HG03103 (cell line): ENCODE data around the gene TRIM28.
"Not testable (repeated sequence)": the region's sequence is repeated elsewhere in the genome, so short reads cannot be mapped to it uniquely, and the experiment has no call there.

ENCODE experiments used
- ATAC-seq: cut with Tn5 transposase; IDR thresholded peaks from one replicate; pipeline ENCODE4 v1.9.1; 2021; ENCODE audit warnings: low read depth; ENCODE audit not compliant: unreplicated experiment

The TRIM28 gene

DNA sequence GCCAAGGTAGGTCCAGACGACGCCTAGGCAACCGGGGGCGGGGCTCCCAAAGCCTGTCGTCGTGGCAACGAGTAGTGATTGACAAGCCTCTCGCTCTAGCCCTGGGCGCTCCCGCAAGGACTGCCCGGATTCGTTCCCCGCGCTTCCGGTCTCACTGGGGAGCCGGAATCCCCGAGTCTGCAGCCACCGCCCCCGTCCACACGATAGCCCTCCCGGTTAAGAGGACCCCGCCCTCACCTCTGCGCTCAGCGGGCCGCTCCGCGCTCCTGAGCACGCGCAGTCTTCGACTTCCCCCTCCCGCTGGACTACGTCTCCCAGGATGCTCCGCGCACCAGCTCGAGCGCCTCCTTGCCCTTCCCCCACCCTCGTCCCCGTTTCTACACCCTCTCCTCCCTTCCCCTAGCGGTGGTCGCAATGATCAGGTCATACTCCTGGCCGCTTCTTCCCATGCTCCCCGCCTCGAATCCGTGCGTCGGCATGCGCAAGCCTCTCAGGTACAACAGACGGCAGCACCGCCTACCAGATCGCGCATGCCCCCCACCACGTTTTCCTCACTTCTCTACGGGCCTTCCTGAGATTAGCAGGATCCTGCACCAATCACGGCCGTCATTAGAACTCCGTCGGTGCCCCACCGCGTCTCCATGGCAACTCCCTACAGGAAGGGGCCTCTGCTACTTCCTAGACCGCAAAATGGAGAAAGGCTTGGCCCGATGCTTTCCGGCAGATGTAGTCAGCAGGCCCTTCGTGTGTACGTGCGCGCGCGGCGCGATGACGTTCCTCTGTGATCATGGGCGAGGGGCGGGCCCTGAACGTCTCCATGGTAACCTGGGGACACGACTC is 29.2 kb downstream of the TRIM28 start, which contains the start of gene MZF1:
MZF1 (minus strand) TSS at position 518 of the 840 bp plus-strand sequence. CDS start 1,946 bp downstream, outside the sequence.
- peak; percentile 46 for ATAC-seq

DNA sequence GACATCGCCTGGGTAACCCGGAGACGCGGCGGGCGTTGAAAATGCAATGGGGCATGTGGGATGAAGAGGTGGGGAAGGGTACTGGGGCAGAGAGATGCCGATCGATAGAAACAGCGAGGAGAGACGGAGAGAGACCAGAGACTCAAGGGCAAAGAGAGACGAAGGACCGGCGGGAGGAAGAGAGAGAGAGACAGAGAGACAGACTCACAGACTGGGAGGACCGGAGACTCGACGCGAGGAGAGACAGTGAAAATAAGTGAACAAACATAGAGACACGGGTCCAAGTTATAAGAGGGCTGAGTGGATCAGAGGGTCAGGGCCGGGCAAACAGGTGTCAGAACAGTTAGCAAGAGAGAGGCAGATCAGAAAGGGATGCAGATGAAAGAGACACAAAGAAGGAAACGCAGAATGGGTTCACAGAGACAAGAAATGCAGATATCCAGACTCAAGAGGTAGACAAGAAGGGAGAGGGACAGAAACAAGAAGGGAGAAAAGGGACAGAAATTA is 29.8 kb downstream of the TRIM28 start:
- ATAC-seq, result no peak

- ATAC-seq, result peak; percentile 32
Observed at GRCh38 chr19:58575183-58576041, 31.5 kb downstream of the TRIM28 start.

GRCh38 chr19:58577581-58577980 is 33.7 kb downstream of the TRIM28 start:
- not testable (repeated sequence) for ATAC-seq

- no peak for ATAC-seq
Observed at GRCh38 chr19:58578012-58578925, 34.4 kb downstream of the TRIM28 start.

GRCh38 chr19:58579473-58580142 is 35.7 kb downstream of the TRIM28 start:
- ATAC-seq, result no peak

DNA sequence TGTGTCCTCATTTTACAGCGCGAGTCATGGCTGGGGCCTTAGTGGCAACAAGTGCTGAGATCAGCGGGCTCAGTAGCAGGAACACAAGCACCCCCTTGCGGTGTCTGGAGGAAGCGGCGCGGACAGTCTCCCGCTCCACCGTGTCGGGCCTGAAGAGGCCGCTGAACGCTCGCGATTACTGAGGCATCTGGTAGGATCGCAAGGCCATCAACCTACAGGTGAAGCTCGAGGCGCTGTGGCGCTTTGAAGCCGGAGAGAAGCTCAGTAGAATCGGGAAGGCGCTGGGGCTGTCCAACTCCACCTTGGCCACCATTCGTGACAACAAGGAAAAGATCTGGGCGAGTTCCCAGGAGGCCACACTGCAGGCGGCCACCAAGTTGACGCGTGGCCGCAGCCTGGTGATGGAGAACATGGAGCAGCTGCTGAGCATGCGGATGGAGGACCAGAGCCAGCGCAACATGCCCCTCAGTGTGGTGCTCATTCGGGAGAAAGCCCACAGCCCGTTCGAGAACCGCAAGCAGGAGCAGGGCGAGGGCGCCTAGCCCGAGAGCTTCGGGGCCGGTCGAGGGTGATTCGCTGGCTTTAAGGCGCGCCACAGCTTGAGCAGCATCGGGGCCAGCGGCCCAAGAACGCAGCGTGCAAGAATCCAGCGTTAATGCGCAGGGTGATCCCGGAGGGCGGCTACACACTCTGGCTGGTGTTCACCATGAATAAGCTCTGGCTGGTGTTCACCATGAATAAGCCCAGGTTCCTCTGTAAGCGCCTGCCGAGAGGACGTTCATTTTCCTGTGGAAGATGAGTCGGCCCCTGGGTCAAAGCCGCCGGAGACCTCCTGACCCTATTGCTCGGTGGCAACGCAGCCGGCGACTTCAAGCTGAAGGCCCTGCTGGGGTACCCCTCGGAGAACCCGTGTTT is 37.6 kb downstream of the TRIM28 start:
- ATAC-seq, result peak; percentile 78

- ATAC-seq, result no peak
Observed at GRCh38 chr19:58582985-58583384, 39.1 kb downstream of the TRIM28 start.

GRCh38 chr19:58584498-58585441 is 40.9 kb downstream of the TRIM28 start:
- ATAC-seq, result no peak

DNA sequence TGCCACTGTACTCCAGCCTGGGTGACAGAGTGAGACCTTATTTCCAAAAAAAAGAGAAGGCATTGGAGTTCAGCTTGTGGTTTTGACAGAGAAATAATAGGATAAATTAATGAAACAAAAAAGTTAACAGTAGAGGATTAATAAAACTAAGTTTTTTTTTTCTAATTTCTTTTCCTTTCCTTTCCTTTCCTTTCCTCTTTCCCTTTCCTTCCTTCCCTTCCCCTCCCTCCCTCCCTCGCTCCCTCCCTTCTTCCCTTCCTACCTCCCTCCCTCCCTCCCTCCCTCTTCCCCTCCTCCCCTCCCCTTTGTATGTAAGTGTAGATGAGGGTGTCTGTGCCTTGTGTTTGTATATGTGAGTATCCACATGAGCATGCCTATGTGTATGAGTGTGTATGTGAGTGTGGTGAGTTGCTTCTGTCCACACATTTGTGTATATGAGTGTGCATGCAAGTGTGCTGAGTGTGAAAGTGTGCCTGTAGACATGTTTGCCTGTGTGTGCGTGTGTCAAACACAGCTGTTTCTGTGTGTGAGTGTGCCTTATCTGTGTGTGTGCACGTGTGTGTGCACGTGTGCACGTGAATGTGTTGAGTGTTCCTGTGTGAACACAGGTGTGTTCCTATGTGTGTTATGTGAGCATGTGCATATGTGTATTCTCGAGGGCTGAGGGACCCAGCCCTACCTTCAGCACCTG is 41.7 kb downstream of the TRIM28 start:
- ATAC-seq, result no peak

- ATAC-seq, result no peak
Observed at GRCh38 chr19:58586133-58586765, 42.4 kb downstream of the TRIM28 start.
